NB4 (cell line): ENCODE data around the gene VAMP2.

Source experiments
- CTCF ChIP-seq: IDR thresholded peaks from one replicate; pipeline ENCODE4 v1.5.1; 2012; ENCODE audit warnings: low read depth, low read length
- POLR2A ChIP-seq: IDR thresholded peaks from 2 replicates; pipeline ENCODE4 v1.6.1; 2011; ENCODE audit warnings: mild to moderate bottlenecking; ENCODE audit not compliant: insufficient read length; ENCODE audit errors: extremely low read depth
- TF ChIP-seq, protein P1 (sequence below): IDR thresholded peaks from 2 replicates; pipeline ENCODE4 v1.6.1; 2011; ENCODE audit warnings: low read depth, low read length

- TF ChIP-seq POLR2A (no peak), CTCF (no peak)
- TF ChIP-seq, protein P1, sequence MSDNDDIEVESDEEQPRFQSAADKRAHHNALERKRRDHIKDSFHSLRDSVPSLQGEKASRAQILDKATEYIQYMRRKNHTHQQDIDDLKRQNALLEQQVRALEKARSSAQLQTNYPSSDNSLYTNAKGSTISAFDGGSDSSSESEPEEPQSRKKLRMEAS = no peak
Measured at GRCh38 chr17:8141045-8141444, 21.7 kb downstream of the VAMP2 start.
